Activated CD8-positive, alpha-beta memory T cell treated with anti-CD3 and anti-CD28 coated beads, Interleukin-2, amount 10 ng/mL, durations not matched to agents 7 days and 5 days (primary cell): ENCODE measurements around the gene KCNS3. TPM values are rescaled to one million over a fixed set of nuclear protein-coding genes. Genes with fewer than 3 reads are reported as not detected.

Experiments used
- ATAC-seq: fragments of 150-1000 bp; cut with Tn5 transposase; one replicate; pipeline ENCODE4 v1.10.0; 2021; ENCODE audit warnings: moderate library complexity
- CTCF ChIA-PET: fragments of 350-600 bp; sonication (Branson Sonifier 250); formaldehyde crosslinking; loops from one replicate; lab custom pipeline; 2021; ENCODE audit warnings: antibody characterized with exemption; lab: Charles Lee
- DNase-seq: peaks from one replicate; pipeline ENCODE4 v3.0.0-alpha.2; 2020
- H3K27ac Mint-ChIP-seq: one replicate; pipeline ENCODE4 v1.8.0; 2021; ENCODE audit warnings: mild to moderate bottlenecking, mixed read lengths
- H3K27me3 Mint-ChIP-seq: one replicate; pipeline ENCODE4 v1.8.0; 2021; ENCODE audit warnings: mixed read lengths
- H3K36me3 Mint-ChIP-seq: one replicate; pipeline ENCODE4 v1.8.0; 2021; ENCODE audit warnings: mild to moderate bottlenecking, mixed read lengths
- H3K4me1 Mint-ChIP-seq: one replicate; pipeline ENCODE4 v1.8.0; 2021; ENCODE audit warnings: mixed read lengths
- H3K4me3 Mint-ChIP-seq: one replicate; pipeline ENCODE4 v1.8.0; 2021; ENCODE audit warnings: mild to moderate bottlenecking, moderate library complexity, mixed read lengths
- H3K9me3 Mint-ChIP-seq: one replicate; pipeline ENCODE4 v1.8.0; 2022; ENCODE audit warnings: low read depth, mixed read lengths
- total RNA-seq, 2 experiments: library from RNA; stranded (reverse); gene quantifications; one replicate each; pipeline ENCODE4 v1.2.3, GENCODE V29; 2021

KCNS3 gene
- total RNA-seq, 2 experiments from 2014 or later = not detected

DNA sequence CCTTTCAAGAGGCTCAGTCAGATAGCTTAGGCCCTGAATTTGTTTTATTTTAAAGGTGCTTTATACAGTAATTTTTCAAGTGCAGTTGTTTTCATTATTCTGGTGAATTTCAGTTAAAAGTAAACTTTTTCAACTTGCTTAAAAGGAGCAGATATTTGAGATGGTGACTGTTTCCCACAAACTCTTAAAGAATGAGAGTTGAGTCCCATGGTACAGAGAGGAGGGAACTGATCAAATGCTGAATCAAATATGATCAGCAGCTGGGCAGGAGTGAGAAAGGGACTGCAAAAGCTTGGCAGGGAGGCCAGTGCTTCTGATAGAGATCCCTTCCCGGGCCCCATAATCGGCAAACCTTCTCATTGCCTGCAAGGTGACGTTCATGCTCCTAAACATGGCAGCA, 91.2 kb downstream of the KCNS3 start:
- CTCF ChIA-PET = no interaction called here
- H3K27ac Mint-ChIP-seq = no peak overlapping the region
- ATAC-seq (no peak), DNase-seq (no peak)
- H3K4me3 Mint-ChIP-seq = no peak overlapping the region
- no peaks in the 10 kb centered on the region for H3K4me1 Mint-ChIP-seq
- H3K27me3 Mint-ChIP-seq = no peaks in the 10 kb centered on the region
- no peaks in the 10 kb centered on the region for H3K9me3 Mint-ChIP-seq
- H3K36me3 Mint-ChIP-seq = no peaks in the 10 kb centered on the region

DNA sequence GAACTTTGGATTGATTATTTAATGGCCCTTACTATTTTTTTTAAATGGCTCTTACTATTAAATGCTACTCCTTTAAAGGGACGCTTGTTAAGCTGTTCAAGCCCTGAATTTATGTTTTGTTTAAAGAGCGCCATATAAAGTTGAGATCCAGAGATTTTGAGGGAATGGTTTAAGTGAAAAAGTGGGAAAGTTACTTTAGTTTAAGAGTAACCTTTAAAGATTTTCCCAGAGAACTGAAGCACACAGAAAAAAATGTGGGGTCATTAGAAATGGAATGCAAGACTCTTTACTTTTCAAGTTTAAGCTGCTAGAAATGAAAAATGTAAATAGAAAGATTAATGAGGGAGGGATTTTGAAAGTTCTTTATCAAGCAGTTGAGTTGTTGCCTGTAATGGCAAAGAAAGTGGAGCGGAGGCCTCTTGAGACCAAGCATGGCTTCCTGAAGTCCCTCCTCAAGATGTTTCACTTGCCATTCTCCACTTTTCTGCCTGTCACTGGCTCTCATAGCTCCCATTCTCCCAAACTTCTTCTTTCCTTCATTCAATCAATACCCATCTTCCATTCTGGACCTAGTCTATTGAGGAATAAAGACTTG, 93.2 kb downstream of the KCNS3 start:
- DNase-seq (no peak), ATAC-seq (no peak)
- H3K27me3 Mint-ChIP-seq = no peaks in the 10 kb centered on the region
- H3K4me1 Mint-ChIP-seq = no peaks in the 10 kb centered on the region
- no peak overlapping the region for H3K4me3 Mint-ChIP-seq
- no peak overlapping the region for H3K27ac Mint-ChIP-seq
- CTCF ChIA-PET = no interaction called here
- no peaks in the 10 kb centered on the region for H3K36me3 Mint-ChIP-seq
- no peaks in the 10 kb centered on the region for H3K9me3 Mint-ChIP-seq

DNA sequence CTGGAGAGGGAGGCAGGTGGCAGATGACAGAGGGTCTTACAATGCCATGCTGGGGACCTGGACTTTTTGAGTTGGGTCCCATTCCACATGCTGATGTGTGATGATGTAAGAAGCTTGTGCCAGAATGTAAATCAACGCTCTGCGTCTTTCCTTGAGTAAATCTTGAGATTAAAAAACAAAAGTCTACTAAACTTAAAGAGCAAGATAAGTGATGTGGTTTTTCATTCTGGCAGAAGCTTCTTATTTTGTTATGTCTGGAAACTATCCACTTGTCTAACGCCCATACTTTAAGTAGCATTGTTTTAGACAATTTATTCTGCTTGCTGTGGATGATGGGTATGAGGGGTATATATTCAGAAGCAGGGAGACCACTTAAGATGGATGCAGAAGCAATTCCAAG, 94.5 kb downstream of the KCNS3 start:
- H3K27ac Mint-ChIP-seq = no peak overlapping the region
- CTCF ChIA-PET = no interaction called here
- no peaks in the 10 kb centered on the region for H3K36me3 Mint-ChIP-seq
- ATAC-seq (no peak), DNase-seq (no peak)
- no peaks in the 10 kb centered on the region for H3K27me3 Mint-ChIP-seq
- no peaks in the 10 kb centered on the region for H3K4me1 Mint-ChIP-seq
- no peaks in the 10 kb centered on the region for H3K9me3 Mint-ChIP-seq
- H3K4me3 Mint-ChIP-seq = no peak overlapping the region

DNA sequence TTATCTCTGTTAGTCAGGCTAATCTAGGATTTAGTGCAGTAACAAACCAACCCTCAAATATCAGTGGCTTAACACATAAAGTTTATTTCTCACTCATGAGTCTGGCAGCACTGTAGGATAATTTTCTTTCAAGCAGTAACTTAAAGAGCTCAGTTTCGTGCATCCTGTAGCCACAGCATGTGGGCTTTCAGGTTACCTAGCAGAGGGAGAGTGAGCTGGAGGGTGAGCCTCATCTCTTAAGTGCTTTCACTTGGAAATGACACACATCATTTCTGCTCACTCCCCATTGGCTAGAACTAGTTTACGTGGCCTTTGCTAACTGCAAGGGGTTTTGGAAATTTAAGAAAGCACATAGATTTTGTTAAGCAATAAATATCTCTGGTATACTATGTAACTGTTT, 96.9 kb downstream of the KCNS3 start:
- Mint-ChIP-seq H3K27ac (no peak overlapping the region), H3K9me3 (no peaks in the 10 kb centered on the region), H3K36me3 (no peaks in the 10 kb centered on the region), H3K4me1 (no peaks in the 10 kb centered on the region), H3K4me3 (no peak overlapping the region), H3K27me3 (no peaks in the 10 kb centered on the region)
- no peak for DNase-seq
- no peak for ATAC-seq
- CTCF ChIA-PET = no interaction called here

DNA sequence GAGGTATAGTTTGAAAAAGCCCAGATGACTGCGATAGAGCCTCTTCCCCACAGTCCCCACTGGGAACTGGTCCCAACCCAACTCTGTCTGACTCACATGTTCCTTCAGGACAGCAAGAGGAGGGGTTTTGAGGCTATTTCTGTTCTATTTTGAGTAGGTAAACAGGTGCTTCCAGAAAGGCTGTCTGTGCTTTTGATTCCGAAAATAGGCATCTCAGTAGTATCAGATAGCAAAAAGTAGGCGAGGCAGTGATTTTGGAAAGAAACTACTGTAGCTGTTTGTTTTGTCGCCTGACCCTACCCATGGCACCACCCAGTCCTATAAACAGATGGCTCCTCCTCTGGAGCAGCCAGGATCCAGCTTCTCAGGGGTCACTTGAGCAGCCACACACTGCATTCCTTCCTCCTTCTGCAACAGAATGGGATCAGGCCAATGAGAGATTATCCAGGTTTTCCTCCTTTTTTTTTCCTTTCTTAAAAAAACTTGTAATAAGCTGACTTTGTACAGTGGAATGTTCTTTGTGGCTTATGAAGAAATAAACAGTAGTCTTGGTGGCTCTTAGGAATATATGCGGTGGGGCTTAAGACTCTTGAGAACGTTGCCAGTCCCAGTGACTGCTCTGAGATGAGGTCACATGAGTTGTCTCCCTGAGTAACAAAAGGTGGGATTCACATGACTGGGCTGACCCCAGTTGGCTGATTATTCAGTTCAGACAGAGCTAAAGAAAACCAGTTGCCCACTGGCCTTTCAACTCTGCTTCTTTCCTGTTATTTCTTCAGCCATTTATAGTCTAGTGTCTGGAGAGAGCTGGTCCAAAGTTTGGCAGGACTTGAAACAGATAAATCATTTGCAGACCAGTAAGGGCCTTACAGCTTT, 98.6 kb downstream of the KCNS3 start:
- ATAC-seq = no peak
- no peak overlapping the region for H3K4me3 Mint-ChIP-seq
- CTCF ChIA-PET = no interaction called here

DNA sequence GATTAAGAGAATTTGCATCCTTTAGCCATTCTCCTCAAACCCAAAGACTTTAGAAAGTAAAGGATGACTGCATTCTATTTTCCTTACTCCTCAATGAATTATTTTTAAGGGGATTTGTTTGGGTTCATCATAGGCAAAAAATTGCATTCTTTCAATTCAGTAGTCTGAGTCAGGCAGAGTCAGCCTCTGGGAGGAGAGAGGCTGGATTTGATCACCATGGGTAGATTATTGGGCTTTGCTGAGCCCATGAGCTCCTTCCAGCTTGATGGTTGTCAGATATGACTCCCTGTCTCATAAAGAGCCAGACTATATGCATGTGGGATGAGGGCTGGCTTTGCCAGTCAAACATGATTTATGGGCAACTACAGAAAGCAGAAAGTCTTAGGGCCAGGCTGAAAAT, 101.2 kb downstream of the KCNS3 start:
- H3K27me3 Mint-ChIP-seq = no peaks in the 10 kb centered on the region
- H3K36me3 Mint-ChIP-seq = no peaks in the 10 kb centered on the region
- no peak for DNase-seq
- H3K4me1 Mint-ChIP-seq = no peaks in the 10 kb centered on the region
- ATAC-seq = no peak
- CTCF ChIA-PET = no interaction called here
- H3K9me3 Mint-ChIP-seq = no peaks in the 10 kb centered on the region
- no peak overlapping the region for H3K4me3 Mint-ChIP-seq
- no peak overlapping the region for H3K27ac Mint-ChIP-seq

More for the DNA sequence above, 98.6 kb downstream of the KCNS3 start:
- DNase-seq = no peak
- Mint-ChIP-seq H3K27ac (no peak overlapping the region), H3K36me3 (no peaks in the 10 kb centered on the region), H3K27me3 (no peaks in the 10 kb centered on the region), H3K9me3 (no peaks in the 10 kb centered on the region), H3K4me1 (no peaks in the 10 kb centered on the region)

DNA sequence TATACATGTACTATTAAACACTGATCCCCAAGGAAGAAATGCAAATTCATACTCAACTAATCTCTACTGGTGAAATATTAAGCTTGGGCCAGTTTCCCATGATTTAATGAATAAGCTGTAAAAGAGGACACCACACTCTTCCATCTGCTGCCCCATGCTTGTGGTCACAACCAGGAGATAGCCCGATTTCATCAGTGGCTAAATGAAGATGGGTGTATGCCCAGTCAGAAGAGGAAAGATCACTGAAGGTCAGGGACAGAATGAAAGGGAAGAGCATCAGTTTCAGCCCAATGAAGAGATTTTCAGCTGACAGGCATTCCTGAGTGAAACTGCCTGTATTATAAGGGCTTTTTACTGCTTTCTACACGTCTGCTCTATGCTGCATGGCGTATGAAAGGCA, 103.5 kb downstream of the KCNS3 start:
- CTCF ChIA-PET = no interaction called here
- no peaks in the 10 kb centered on the region for H3K36me3 Mint-ChIP-seq
- no peaks in the 10 kb centered on the region for H3K4me1 Mint-ChIP-seq
- H3K27ac Mint-ChIP-seq = no peak overlapping the region
- H3K9me3 Mint-ChIP-seq = no peaks in the 10 kb centered on the region
- H3K27me3 Mint-ChIP-seq = no peaks in the 10 kb centered on the region
- ATAC-seq = no peak
- H3K4me3 Mint-ChIP-seq = no peak overlapping the region
- no peak for DNase-seq

Other genes with a start within 250 kb of the KCNS3 start
- 10 to 100 TPM; 32.1 to 35.1 TPM for gene SMC6, start 124.9 kb upstream of the KCNS3 start, total RNA-seq
- 10 to 100 TPM; 40.0 to 48.7 TPM for gene GEN1, start 124.5 kb upstream of the KCNS3 start, total RNA-seq
- not detected for gene MSGN1, start 62.2 kb upstream of the KCNS3 start, total RNA-seq